IPS-NIHi7 (cell line): ENCODE results near the gene HBG1.
"Not testable (repeated sequence)": the region's sequence is repeated elsewhere in the genome, so short reads cannot be mapped to it uniquely, and the experiment has no call there.

Source experiments
- DNase-seq: peaks from one replicate; pipeline ENCODE4 v3.0.0; 2012; ENCODE audit warnings: mixed read lengths; ENCODE audit errors: extremely low spot score

HBG1 gene

DNA sequence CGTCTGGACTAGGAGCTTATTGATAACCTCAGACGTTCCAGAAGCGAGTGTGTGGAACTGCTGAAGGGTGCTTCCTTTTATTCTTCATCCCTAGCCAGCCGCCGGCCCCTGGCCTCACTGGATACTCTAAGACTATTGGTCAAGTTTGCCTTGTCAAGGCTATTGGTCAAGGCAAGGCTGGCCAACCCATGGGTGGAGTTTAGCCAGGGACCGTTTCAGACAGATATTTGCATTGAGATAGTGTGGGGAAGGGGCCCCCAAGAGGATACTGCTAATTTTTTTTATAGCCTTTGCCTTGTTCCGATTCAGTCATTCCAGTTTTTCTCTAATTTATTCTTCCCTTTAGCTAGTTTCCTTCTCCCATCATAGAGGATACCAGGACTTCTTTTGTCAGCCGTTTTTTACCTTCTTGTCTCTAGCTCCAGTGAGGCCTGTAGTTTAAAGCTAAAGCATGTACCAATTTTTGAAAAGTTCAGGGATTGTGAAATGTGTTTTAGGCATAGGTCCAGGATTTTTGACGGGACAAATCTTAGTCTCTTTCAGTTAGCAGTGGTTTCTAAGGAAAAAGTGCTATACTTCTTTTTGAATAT is at the start of gene HBG1:
Gene HBG1, minus strand, starts transcription at position 51 of the 590 bp plus-strand sequence. CDS start 53 bp downstream, outside the sequence.
- DNase-seq: not testable (repeated sequence)

DNA sequence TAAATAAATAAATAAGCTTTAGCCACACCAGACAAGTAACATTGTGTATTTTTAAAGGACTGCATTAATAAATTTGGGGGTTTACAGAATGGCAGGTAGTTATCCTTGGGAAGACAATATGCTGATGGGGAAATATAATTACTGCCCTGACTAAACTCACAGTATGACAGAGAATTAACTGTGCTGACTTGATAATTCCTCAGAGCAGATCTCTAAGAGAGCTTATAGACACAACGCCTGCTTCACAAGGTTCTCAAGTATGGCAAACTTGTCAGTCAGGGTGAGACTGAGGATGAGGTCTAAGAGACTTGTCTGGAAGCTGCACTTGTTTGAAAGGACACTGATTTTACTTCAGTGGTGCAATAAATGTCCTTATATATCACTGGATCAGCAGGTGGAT is 48.8 kb upstream of the HBG1 start:
- DNase-seq: no peak

DNA sequence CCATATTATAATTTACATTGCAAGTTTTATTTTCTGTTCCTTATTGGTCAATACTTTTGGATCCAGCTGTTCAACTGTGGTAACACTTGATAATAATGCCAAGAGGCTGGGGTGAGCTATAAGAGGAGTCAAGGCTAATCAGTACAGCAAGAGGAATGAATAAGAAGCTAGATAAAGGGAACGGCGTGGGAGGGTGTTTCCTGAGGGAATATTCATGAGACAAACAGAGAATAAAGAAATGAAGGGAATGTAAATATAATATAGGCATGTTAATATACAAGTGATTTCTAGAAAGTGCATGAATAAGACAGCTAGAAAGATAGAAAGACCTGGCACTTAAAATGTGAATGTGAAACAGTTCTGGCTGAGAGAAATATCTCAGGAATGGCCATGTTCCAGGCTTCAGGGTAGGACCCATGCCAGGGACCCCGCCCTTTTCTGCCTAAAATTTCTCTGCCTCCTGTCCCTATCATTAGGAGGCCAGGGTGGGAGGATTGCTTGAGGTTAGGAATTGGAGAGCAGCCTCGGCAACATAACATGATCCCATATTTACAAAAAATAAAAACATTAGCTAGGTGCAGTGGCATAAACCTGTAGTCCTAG is 48.2 kb upstream of the HBG1 start:
- DNase-seq: no peak

DNA sequence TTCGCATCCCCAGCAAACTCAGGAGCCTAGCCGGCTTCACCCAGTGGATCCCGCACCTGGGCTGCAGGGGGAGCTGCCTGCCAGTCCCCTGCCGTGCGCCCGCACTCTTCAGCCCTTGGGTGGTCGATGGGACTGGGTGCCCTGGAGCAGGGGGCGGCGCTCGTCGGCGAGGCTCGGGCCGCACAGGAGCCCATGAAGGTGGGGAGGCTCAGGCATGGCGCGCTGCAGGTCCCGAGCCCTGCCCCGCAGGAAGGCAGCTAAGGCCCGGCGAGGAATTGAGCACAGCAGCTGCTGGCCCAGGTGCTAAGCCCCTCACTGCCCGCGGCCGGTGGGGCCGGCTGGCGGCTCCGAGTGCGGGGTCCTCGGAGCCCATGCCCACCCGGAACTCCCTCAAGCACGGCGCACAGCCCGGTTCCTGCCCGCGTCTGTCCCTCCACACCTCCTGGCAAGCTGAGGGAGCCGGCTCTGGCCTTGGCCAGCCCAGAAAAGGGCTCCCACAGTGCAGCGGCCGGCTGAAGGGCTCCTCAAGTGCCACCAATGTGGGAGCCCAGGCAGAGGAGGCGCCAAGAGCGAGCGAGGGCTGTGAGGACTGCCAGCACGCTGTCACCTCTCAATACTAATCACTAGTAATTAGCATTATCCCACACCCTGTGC is 44.8 kb upstream of the HBG1 start:
- not testable (repeated sequence) for DNase-seq

DNA sequence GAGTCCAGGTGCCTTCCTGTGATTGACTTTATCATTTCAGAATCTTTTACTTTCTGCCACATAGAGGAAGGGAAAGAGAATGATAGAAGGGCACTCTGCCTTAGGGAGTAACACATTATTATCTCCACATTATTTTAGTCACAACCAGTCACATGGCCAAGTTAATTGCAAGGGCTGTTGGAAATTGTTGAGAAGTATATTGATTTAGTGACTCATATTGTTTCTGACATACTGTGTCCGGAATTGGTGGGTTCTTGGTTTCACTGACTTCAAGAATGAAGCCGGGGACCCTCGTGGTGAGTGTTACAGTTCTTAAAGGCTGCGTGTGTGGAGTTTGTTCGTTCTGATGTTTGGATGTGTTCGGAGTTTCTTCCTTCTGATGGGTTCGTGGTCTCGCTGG is 43.4 kb upstream of the HBG1 start:
- DNase-seq: no peak

DNA sequence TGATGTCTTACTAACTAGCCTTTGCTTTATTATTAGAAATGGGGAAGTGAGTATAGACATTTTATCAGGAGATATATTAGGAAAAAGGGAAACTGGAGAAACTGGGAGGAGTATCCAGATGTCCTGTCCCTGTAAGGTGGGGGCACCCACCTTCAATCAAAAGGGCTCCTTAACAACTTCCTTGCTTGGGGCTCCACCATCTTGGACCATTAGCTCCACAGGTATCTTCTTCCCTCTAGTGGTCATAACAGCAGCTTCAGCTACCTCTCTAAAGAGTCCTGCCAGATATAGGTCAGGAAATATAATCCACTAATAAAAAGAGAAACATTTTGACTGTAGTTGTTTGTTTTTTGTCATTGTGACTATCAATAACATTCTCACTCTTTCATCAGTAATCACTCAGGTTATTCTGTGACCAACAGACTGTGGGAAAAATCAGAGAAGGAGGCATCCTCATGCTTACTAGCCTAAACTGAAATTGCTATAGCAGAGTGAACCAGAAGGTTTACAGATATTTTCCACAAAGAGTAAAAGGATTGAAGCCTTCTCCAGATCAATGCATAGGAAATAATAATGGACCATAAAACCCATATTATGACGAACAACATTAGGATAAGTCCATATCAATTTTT is 41.7 kb upstream of the HBG1 start:
- peak; percentile 53 for DNase-seq

DNA sequence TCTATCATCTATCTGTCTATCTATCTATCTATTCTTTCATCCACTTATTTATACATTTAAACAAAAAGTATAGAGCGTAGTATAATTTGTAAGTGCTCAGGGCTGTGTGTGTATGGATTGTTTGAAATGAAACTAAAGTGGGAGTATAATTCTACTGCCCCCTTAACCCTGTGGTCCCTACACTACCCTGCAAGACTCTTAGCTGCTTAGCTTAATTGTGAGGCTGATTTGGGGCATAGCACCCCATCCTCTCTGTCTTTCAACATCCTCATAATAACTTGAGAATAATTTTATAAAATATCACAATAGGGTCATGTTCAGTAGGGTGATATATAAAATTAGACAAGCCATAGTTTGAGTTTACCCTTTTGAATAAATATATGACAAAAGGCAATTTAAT is 40.4 kb upstream of the HBG1 start:
- no peak for DNase-seq

DNA sequence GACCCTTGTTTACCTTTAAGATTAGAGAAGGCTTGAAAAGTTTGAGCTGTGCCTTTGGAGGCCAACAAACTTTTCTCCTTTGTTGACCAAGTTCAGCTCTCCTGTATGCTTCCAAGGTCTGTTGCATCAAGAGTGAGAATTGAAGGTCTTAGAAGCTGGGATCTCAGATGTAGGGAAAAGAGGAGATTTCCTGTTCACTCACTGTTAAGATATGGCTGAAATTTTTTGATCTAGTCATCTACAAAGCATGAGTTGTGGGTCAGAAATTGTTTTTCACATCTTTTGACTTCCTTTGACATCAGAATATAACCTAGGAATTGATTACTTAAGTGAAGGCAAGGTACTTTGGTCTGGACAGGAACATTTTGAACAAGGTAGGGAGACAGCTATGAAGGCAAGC is 40.0 kb upstream of the HBG1 start:
- DNase-seq: no peak

DNA sequence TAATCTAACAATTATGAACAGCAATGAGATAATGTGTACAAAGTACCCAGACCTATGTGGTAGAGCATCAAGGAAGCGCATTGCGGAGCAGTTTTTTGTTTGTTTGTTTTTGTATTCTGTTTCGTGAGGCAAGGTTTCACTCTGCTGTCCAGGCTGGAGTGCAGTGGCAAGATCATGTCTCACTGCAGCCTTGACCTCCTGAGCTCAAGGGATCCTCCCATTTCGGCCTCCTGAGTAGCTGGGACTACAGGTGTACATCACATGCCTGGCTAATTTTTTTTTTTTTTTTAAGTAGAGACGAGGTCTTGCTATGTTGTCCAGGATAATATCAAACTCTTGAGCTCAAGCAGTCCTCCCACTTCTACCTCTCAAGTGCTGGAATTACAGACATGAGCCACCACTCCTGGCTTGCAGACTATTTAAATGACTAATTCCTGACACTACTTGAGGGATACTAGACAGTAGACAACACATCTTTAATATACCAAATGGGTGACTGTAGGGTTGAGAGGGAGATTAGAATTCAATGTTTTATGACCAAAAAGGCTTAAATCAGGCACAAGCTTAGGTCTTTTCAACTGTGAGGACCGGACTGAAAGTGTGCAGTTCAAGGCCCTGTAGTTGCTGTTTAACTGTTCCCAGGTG is 39.4 kb upstream of the HBG1 start:
- DNase-seq: no peak

DNA sequence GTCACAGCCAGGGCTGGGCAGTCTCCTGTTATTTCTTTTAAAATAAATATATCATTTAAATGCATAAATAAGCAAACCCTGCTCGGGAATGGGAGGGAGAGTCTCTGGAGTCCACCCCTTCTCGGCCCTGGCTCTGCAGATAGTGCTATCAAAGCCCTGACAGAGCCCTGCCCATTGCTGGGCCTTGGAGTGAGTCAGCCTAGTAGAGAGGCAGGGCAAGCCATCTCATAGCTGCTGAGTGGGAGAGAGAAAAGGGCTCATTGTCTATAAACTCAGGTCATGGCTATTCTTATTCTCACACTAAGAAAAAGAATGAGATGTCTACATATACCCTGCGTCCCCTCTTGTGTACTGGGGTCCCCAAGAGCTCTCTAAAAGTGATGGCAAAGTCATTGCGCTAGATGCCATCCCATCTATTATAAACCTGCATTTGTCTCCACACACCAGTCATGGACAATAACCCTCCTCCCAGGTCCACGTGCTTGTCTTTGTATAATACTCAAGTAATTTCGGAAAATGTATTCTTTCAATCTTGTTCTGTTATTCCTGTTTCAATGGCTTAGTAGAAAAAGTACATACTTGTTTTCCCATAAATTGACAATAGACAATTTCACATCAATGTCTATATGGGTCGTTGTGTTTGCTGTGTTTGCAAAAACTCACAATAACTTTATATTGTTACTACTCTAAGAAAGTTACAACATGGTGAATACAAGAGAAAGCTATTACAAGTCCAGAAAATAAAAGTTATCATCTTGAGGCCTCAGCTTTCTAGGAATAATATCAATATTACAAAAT is 38.6 kb upstream of the HBG1 start:
- no peak for DNase-seq

DNA sequence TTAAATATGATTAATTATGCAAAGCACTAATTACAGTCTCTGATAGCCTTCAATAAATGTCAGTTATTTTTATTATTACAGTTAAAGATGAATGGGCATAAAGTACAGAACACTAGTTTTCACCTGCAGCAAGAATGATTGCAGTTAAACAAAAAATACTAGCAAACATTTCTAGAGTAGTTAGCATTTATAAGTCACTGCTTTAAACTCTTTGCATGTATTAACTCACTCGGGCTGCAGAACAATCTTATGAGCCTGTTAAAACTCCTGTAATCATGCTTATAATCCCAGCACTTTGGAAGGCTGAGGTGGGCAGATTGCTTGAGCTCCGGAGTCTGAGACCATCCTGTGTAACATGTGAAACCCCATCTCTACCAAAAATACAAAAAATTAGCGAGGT is 37.2 kb upstream of the HBG1 start:
- DNase-seq: no peak

DNA sequence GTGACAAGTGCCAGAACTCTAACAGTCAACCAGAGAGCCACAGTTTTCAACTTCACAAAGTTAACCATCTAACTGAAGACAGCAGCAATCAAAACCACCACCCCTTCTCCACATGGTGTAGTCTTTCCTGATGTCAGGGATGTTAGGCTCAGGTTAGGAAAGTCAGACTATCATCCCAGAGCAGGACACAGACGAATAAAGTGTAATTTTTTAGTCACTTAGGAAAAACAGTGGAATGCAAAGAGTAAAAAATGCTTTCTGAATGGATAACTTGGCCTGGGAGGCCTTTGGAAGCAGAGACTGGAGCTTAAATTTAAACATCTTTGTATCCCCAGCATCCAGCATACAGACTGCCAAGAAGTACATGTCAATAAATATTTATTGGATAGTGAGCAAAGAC is 36.7 kb upstream of the HBG1 start:
- no peak for DNase-seq

DNA sequence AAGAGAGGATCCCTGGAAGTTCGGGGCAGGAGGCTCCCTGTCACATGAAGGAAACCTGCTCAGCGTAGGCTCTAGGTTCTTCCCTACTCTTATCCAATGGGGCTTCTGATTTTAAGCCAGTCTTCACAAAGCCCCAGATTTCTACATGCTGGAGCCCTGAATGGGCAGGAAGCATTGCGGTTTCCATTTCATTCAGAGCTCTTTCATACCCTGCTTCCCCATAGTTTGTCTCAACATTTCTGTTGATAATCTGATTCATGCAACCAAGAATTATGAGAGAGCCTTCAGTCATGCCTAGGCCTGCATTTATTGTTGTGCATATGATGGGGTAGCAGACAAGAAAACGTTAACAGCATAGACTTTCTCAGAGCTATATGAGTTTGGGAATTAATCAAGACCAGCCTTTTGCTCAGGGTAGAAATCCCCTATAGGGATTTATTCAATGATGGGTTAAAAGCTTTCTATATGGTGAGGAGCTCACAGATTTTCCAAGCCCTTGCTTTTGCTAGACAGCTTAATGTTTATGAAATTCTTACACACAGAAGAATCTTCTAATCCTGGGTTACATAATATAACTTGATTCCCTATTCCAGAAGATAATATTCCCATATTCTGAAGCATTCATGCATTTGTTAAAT is 36.2 kb upstream of the HBG1 start:
- DNase-seq: no peak

DNA sequence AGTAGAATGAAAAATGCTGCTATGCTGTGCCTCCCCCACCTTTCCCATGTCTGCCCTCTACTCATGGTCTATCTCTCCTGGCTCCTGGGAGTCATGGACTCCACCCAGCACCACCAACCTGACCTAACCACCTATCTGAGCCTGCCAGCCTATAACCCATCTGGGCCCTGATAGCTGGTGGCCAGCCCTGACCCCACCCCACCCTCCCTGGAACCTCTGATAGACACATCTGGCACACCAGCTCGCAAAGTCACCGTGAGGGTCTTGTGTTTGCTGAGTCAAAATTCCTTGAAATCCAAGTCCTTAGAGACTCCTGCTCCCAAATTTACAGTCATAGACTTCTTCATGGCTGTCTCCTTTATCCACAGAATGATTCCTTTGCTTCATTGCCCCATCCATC is 35.0 kb upstream of the HBG1 start:
- DNase-seq: no peak

DNA sequence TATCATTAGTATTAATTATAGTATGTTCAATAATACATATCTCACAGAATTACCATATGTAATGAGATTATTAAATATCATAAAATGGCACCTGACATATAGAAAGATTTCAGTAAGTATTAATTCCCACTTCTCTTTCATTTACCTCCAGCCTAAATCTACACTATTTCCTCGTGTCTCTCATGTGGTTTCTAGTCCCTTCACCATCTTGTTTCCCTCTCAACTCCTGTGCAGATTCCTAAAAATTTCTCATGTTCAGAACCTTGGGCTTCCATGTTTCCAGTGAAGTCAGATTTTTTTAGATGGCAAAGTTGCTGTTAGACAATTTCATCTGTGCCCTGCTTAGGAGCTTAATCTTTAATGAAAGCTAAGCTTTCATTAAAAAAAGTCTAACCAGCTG is 34.2 kb upstream of the HBG1 start:
- DNase-seq: no peak

DNA sequence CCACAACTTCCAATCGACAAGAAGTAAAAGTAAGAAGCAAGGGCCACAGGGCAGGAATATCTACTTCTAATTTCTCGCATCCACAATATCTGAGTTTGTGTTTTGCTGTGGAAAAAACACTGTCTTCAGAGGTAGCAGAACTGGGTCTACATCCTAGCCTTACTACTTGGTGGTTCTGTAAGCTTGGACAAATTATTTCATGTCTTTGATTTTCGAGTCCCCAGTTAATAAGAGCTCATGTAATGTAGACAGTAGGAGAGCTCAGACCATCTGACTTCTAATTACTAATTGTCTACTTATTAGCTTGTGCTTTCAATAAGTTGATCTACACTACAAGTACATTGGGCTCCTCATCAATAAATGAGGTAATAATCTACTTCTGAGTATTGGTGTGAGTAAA is 33.4 kb upstream of the HBG1 start:
- DNase-seq: no peak

DNA sequence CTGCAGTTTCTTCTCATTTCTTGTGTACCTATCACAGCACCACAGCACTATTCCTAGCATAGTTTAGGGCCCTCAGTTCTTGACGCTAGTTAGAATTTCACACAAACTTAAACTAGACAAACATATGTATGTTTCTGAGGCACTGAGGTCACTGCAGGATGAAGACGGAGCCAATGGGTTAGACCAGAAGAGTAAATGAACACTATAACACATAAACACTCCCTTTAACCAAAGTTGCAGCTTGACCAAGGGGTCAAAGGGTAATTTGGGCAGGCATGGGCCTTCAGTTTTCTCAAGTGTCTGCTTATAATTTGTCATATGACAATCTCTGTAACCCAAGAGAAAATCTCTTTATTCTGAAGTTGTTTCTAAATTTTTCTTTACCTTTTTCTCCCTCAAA is 33.0 kb upstream of the HBG1 start:
- no peak for DNase-seq

DNA sequence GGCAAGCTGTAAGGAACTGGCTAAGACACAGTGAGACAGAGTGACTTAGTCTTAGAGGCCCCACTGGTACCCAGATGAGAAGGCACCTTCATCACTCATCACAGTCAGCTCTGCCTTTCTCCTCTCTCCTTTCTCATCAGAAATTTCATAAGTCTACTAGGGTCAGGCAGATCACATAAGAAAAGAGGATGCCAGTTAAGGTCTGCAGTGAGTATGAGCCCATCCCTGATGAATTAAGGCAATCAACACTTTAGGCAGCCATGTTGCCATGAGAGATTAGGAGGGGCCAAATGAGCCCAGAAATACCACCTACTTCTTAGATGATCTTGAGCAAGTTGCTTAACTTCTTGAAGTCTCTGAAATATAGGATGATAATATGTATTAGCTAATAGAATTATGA is 31.9 kb upstream of the HBG1 start:
- no peak for DNase-seq

DNA sequence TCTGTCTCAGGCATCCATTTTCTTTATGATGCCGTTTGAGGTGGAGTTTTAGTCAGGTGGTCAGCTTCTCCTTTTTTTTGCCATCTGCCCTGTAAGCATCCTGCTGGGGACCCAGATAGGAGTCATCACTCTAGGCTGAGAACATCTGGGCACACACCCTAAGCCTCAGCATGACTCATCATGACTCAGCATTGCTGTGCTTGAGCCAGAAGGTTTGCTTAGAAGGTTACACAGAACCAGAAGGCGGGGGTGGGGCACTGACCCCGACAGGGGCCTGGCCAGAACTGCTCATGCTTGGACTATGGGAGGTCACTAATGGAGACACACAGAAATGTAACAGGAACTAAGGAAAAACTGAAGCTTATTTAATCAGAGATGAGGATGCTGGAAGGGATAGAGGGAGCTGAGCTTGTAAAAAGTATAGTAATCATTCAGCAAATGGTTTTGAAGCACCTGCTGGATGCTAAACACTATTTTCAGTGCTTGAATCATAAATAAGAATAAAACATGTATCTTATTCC is 31.0 kb upstream of the HBG1 start:
- peak; percentile 70 for DNase-seq

DNA sequence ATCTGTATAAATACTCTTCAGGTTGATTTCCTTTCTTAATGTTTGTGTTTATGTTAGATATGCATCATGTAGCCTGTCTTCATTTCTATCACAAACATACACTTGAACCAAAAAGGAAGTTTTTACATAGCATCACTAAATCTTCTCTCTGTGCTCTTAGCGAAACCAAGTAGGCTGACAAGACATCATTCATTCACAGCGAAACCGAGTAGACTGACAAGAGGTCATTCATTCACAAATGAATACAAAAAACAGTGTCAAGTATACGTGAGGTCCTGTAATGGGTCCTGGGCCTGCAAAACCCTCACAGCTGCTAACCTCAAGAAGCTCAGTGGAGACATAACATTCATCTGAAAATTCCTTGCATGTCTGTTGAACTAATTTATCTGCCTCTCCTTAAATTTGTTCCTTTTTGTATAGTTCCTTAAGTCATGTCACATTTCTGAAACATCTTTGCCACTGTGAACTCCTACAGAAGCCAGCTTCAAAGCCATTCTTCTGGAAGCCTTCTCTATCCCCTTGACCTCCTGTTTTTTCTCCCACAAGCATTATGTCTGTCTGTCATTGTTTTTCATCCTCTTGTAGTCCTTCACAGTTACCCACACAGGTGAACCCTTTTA is 29.9 kb upstream of the HBG1 start:
- no peak for DNase-seq
